ENCODE results near the gene CSNK1E.

GRCh38 chr22:38273135-38273826, 44.0 kb downstream of the CSNK1E start:
- TF ChIP-seq EZH2 (IDR thresholded peaks at IDR 0.05; ENCODE audit: insufficient read depth, poor library complexity, severe bottlenecking) (no peak), EZH2phosphoT487 (IDR thresholded peaks at IDR 0.05; ENCODE audit: insufficient read depth, low read depth) (no peak)

Data from GM23248 (cell line).